ENCODE results near the gene SYK. TPM values are rescaled to one million over a fixed set of nuclear protein-coding genes. Genes with fewer than 3 reads are reported as not detected.

SYK gene
- total RNA-seq, 1 experiment from 2014 or later: 9.0 TPM

GRCh38 chr9:90789862-90790261, 11.8 kb upstream of the SYK start:
- Histone ChIP-seq H3K4me3 (replicated peaks in 1 of 2; ENCODE audit: low read depth in 1 of 2, low read length in 2 of 2) (no peak overlapping the region), H4K20me1 (ENCODE audit: insufficient read depth) (no peaks in the 10 kb centered on the region), H3K9me2 (ENCODE audit: insufficient read depth) (no peaks in the 10 kb centered on the region), H3K9me3 (ENCODE audit: control insufficient read depth in 1 of 2, insufficient read depth in 1 of 2, low read depth in 1 of 2, low read length in 2 of 2) (no peaks in the 10 kb centered on the region), H3K36me3 (ENCODE audit: control insufficient read depth in 1 of 2, insufficient read depth in 2 of 2, low read length in 2 of 2) (no peaks in the 10 kb centered on the region), H3K79me2 (ENCODE audit: insufficient read depth, low read length) (no peaks in the 10 kb centered on the region), H3K9ac (ENCODE audit: low read length) (no peak overlapping the region), H3K4me1 (ENCODE audit: control insufficient read depth in 1 of 2, insufficient read depth in 2 of 2, low read length in 2 of 2) (no peaks in the 10 kb centered on the region), H3K27me3 (ENCODE audit: insufficient read depth, low read length) (peaks cover 14% of the 10 kb centered on the region; the same call in 1 of the 2 replicates), H3K4me2 (ENCODE audit: low read length) (no peak overlapping the region), H2AFZ (ENCODE audit: low read depth, low read length, poor library complexity, severe bottlenecking) (no peak overlapping the region), H3K27ac (ENCODE audit: low read depth, low read length) (no peak overlapping the region)
- TF ChIP-seq SIN3A (IDR thresholded peaks at IDR 0.05; ENCODE audit: low read depth): no peak
- no peak for TF ChIP-seq TCF7L2 (IDR thresholded peaks at IDR 0.05; ENCODE audit: borderline replicate concordance, extremely low read depth, insufficient read depth, insufficient read length)
- TF ChIP-seq ELF1 (IDR thresholded peaks at IDR 0.05; ENCODE audit: borderline replicate concordance, low read depth): no peak
- no peak for TF ChIP-seq ZBTB33 (IDR thresholded peaks at IDR 0.05; ENCODE audit: extremely low read depth, insufficient replicate concordance, low read length)
- no peak for TF ChIP-seq REST (IDR thresholded peaks at IDR 0.05; ENCODE audit: low read depth)
- TF ChIP-seq MAX (IDR thresholded peaks at IDR 0.05): no peak
- no peak for TF ChIP-seq CBX3 (IDR thresholded peaks at IDR 0.05; ENCODE audit: low read depth)
- no peak for TF ChIP-seq YY1 (IDR thresholded peaks at IDR 0.05; ENCODE audit: extremely low read depth, insufficient replicate concordance, low read depth, low read length)
- TF ChIP-seq POLR2AphosphoS5 (IDR thresholded peaks at IDR 0.05; ENCODE audit: low read depth, low read length): no peak
- TF ChIP-seq ZNF274 (IDR thresholded peaks at IDR 0.05; ENCODE audit: low read depth, low read length): no peak
- TF ChIP-seq POLR2A (IDR thresholded peaks at IDR 0.05; ENCODE audit: borderline replicate concordance, extremely low read depth, insufficient read depth, insufficient read length): no peak
- no peak for TF ChIP-seq ZFX (IDR thresholded peaks at IDR 0.05)
- no peak for TF ChIP-seq CTCF (IDR thresholded peaks at IDR 0.05 in 2 of 3, conservative IDR thresholded peaks at IDR 0.05 in 1 of 3; ENCODE audit: borderline replicate concordance in 1 of 3, insufficient read depth in 1 of 3, low read depth in 2 of 3, low read length in 2 of 3)
- TF ChIP-seq ATF3 (IDR thresholded peaks at IDR 0.05): no peak
- TF ChIP-seq EGR1 (IDR thresholded peaks at IDR 0.05; ENCODE audit: low read depth): no peak
- no peak for TF ChIP-seq EZH2 (IDR thresholded peaks at IDR 0.05)
- CTCF ChIA-PET: no interaction called here
- ATAC-seq (no peak), DNase-seq (ENCODE audit: low read depth, low spot score) (no peak)
- intact Hi-C loops (cut with micrococcal nuclease): no loop called here
- POLR2A ChIA-PET: no interaction called here
- RAD21 ChIA-PET (ENCODE audit: low non-redundant PET in 1 of 2, low total read pairs in 2 of 2, uncharacterized antibody in 2 of 2, unreplicated experiment in 2 of 2): no interaction called here
- BruUV-seq (replicated peaks): no TSS peak

All from HCT116 (cell line).